Measurements from ENCODE around the gene DOCK9.
"Not testable (repeated sequence)": the region's sequence is repeated elsewhere in the genome, so short reads cannot be mapped to it uniquely, and the experiment has no call there.

The DOCK9 gene

GRCh38 chr13:98823442-98823841 is 154.4 kb downstream of the DOCK9 start:
- no peak for DNase-seq (ENCODE audit: low spot score)

- DNase-seq (ENCODE audit: low spot score) = no peak
Measured at GRCh38 chr13:98822225-98822606, 155.6 kb downstream of the DOCK9 start.

GRCh38 chr13:98821372-98822224 is 156.3 kb downstream of the DOCK9 start:
- peak; percentile 52 for DNase-seq (ENCODE audit: low spot score)

GRCh38 chr13:98820744-98821371 is 157.0 kb downstream of the DOCK9 start:
- DNase-seq (ENCODE audit: low spot score) = no peak

DNA sequence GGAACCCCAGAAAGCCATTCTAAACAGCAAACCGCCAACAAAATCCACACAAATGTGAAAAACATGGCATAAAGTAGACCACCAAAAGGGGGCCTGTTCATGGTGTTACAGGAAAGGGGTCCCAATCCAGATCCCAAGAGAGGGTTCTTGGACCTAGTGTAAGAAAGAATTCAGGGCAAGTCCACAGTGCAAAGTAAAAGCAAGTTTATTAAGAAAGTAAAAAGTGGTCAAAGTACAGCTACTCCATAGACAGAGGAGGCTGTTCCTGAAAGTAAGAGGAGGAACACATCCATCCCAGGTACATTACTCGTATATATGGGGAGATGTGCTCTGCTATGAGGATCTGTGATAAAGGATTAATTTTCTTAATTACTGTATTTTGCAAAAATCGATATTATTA is 157.6 kb downstream of the DOCK9 start:
- no peak for DNase-seq (ENCODE audit: low spot score)

GRCh38 chr13:98819382-98820010 is 158.4 kb downstream of the DOCK9 start:
- no peak for DNase-seq (ENCODE audit: low spot score)

GRCh38 chr13:98816406-98816805 is 161.5 kb downstream of the DOCK9 start:
- no peak for DNase-seq (ENCODE audit: low spot score)

DNA sequence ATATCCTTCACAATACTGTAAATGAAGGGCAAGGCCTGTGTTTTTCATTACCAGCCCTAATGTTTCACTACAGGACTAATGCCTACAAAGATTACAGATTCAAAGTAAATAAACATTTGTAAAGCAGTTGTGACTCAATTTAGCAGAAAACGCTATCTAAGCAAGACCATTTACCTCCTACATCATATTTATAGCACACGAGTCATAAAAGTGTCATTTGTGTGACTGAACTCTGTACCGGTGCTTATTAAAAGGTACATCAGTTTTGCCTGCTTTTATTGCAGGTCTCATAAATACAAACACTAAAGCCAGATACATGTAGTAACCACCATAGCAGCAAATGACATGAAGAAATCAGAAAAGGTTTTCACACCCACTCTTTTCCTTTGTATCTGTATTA is 163.9 kb downstream of the DOCK9 start:
- DNase-seq (ENCODE audit: low spot score) = no peak

- not testable (repeated sequence) for DNase-seq (ENCODE audit: low spot score)
Measured at GRCh38 chr13:98812186-98812790, 165.6 kb downstream of the DOCK9 start.

DNA sequence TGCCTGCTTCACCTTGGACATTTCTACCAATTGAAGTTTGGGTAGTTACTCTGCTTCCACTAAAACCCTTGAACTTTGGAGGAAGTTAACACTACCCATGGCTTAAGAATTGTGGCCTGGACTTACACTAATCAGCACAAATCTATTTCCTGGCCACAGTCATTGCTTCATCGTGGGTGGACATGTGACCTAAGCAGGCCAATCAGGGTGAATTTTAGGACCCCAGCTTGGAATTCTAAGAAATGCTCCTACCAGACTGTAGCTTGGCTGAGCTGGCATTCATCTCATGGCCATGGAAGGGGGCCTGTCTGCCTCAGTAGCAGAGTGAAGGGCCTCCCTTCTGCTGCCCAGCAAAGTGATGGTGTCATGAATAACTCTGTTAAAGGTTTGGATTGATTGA is 167.1 kb downstream of the DOCK9 start:
- DNase-seq (ENCODE audit: low spot score) = no peak

DNA sequence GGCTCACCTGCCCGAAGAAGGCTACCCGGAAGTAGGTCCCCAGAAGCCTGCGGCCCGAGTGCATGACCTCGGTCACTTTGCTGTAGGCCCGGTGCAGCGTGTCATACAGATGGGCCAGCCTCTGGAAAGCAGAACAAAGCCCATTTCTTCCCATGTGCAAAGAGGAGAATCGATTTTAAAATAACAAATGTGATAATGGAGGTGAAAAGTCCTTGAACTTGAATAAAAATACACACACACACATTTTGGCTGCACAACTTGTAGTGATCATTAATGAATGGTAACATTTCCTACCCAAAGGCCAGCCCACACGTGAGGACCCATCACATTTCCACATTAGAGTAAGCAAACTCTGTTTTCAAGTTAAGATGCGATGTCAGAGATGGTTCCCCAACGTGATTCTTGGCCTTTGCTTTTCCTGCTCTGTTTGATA is 168.5 kb downstream of the DOCK9 start:
- DNase-seq (ENCODE audit: low spot score) = no peak

DNA sequence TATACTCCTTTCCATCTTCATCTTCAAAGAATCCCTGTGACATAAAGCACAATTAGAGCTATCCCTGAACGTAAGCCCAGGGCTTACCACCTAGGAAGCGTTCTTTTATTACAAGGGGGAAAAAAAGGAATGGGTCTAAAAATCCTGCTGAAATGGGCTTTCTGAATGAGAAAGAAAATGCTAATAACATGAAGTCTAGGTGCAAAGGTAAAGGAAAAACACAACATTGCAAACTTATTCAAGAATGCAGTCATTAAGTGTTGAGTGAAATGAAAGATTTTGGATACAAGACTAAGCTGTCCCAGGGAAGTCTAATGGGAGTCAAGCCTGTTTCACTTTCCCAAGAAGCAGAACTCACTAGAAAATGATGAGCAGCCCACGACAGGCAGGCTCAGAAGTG is 170.1 kb downstream of the DOCK9 start:
- no peak for DNase-seq (ENCODE audit: low spot score)

GRCh38 chr13:98804336-98804855 is 173.5 kb downstream of the DOCK9 start:
- DNase-seq (ENCODE audit: low spot score) = no peak

DNA sequence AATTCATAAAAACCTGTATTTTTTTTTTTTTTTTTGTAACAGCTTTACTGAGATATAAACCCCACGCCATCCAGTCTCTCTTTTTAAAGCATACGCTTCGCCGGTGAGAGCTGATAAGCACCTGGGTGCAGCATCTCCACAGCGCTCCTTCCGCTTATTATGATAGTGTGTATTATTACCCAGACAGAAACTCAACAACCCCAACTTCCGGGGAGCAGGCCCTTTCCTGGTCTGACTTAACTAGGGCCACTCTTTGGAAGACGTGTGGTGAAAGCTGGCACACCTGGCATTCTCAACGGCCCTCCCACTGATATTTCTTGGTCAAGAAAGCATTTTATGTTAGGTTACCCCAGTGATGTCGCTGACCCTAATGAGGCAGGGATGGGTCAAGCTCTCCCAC is 173.9 kb downstream of the DOCK9 start:
- no peak for DNase-seq (ENCODE audit: low spot score)

- DNase-seq (ENCODE audit: low spot score) = no peak
Measured at GRCh38 chr13:98803111-98803561, 174.7 kb downstream of the DOCK9 start.

- no peak for DNase-seq (ENCODE audit: low spot score)
Measured at GRCh38 chr13:98802559-98802958, 175.3 kb downstream of the DOCK9 start.

GRCh38 chr13:98801626-98802418 is 176.0 kb downstream of the DOCK9 start:
- DNase-seq (ENCODE audit: low spot score) = no peak

DNA sequence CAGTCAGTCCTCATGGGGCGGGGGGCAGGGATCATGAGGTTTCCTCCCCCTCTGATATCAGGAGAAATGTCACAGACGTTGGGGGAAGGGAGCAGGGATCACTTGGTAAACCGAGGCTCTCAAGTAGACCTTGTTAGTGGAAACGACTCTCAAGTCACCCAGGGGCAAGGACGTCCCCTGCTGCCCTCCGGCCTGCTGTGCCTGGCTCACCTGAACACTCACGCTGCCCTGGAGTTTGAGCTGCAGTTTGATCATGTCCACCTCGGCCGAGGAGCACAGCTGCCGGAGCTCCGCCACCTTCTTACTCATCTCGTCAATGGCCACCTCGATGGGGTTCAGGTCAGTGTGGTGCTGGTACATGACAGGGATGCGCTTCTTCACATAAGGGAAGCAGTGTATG is 177.8 kb downstream of the DOCK9 start:
- no peak for DNase-seq (ENCODE audit: low spot score)

GRCh38 chr13:98798849-98799645 is 178.8 kb downstream of the DOCK9 start:
- peak; percentile 60 for DNase-seq (ENCODE audit: low spot score)

GRCh38 chr13:98797456-98797855 is 180.4 kb downstream of the DOCK9 start:
- DNase-seq (ENCODE audit: low spot score) = no peak

DNA sequence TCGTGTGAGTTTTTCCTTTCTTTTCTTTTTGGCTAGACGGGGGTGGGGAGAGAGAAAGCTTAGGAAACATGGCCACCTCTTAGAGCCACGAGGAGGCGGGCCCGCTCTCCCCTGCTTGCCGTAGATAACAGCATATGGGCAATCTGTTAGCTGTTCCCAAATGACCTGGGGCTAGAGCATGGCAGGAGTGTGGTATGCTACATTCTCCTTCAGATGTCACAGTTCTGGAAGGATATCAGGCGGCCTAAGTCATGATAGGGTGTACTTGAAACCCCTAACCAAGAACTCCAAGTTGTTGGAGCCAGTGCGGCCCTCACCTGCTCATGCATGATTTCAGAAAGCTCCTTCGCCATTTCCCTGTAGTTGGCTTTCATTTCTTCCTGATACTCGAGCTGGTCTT is 181.1 kb downstream of the DOCK9 start:
- DNase-seq (ENCODE audit: low spot score) = no peak

Measured in AG20443 (cell line).